GM21360 (cell line): ENCODE data around the gene CACNA1S.

Source experiments
- ATAC-seq: cut with Tn5 transposase; IDR thresholded peaks from one replicate; pipeline ENCODE4 v1.9.1; 2021; ENCODE audit warnings: mild to moderate bottlenecking, moderate library complexity; ENCODE audit not compliant: unreplicated experiment

The CACNA1S gene

GRCh38 chr1:201066986-201067385 is 45.2 kb downstream of the CACNA1S start:
- no peak for ATAC-seq

- ATAC-seq = no peak
Measured at GRCh38 chr1:201065686-201066085, 46.5 kb downstream of the CACNA1S start.

GRCh38 chr1:201064806-201065205 is 47.4 kb downstream of the CACNA1S start:
- no peak for ATAC-seq

GRCh38 chr1:201063145-201063544 is 49.1 kb downstream of the CACNA1S start:
- ATAC-seq = no peak

GRCh38 chr1:201062511-201063091 is 49.6 kb downstream of the CACNA1S start:
- no peak for ATAC-seq

GRCh38 chr1:201061886-201062285 is 50.3 kb downstream of the CACNA1S start:
- ATAC-seq = no peak

- ATAC-seq = no peak
Measured at GRCh38 chr1:201061049-201061448, 51.2 kb downstream of the CACNA1S start.

- ATAC-seq = no peak
Measured at GRCh38 chr1:201060586-201060985, 51.6 kb downstream of the CACNA1S start.

- ATAC-seq = no peak
Measured at GRCh38 chr1:201059871-201060555, 52.2 kb downstream of the CACNA1S start.

- ATAC-seq = no peak
Measured at GRCh38 chr1:201059401-201059800, 52.8 kb downstream of the CACNA1S start.

GRCh38 chr1:201054091-201054543 is 58.1 kb downstream of the CACNA1S start:
- ATAC-seq = no peak

GRCh38 chr1:201053155-201053860 is 58.9 kb downstream of the CACNA1S start:
- ATAC-seq = no peak

GRCh38 chr1:201051399-201051798 is 60.8 kb downstream of the CACNA1S start:
- no peak for ATAC-seq

GRCh38 chr1:201050515-201051277 is 61.5 kb downstream of the CACNA1S start:
- no peak for ATAC-seq

GRCh38 chr1:201049248-201049831 is 62.9 kb downstream of the CACNA1S start:
- ATAC-seq = no peak

- ATAC-seq = no peak
Measured at GRCh38 chr1:201048521-201048920, 63.7 kb downstream of the CACNA1S start.

- ATAC-seq = no peak
Measured at GRCh38 chr1:201044119-201044518, 68.1 kb downstream of the CACNA1S start.

GRCh38 chr1:201042779-201043461 is 69.3 kb downstream of the CACNA1S start:
- no peak for ATAC-seq

- no peak for ATAC-seq
Measured at GRCh38 chr1:201041011-201041410, 71.2 kb downstream of the CACNA1S start.

- ATAC-seq = no peak
Measured at GRCh38 chr1:201039876-201040275, 72.3 kb downstream of the CACNA1S start.
